ENCODE results near the gene PLEKHH3. TPM values are rescaled to one million over a fixed set of nuclear protein-coding genes. Genes with fewer than 3 reads are reported as not detected.
A peak's percentile ranks its signal among the peaks of the same experiment; 100 is the strongest.
"Not testable (repeated sequence)": the region's sequence is repeated elsewhere in the genome, so short reads cannot be mapped to it uniquely, and the experiment has no call there.

Gene PLEKHH3
- total RNA-seq, 1 experiment from 2014 or later, result 32.2 TPM

- no peaks in the 10 kb centered on the region for H3K9me3 ChIP-seq (ENCODE audit: control insufficient read depth, insufficient read depth, low read depth, low read length)
- ATAC-seq, result no peak
- H3K27me3 ChIP-seq (ENCODE audit: control insufficient read depth, insufficient read depth, low read length), result no peaks in the 10 kb centered on the region
- no peak overlapping the region; the same call in 1 of the 2 replicates for H3K27ac ChIP-seq (ENCODE audit: low read length)
- H3K4me3 ChIP-seq (ENCODE audit: low read depth in 2 of 2, low read length in 2 of 2), result no peak overlapping the region
- H3K36me3 ChIP-seq (ENCODE audit: control insufficient read depth, insufficient read depth, low read length), result no peaks in the 10 kb centered on the region; the same call in 1 of the 2 replicates
- intact Hi-C loops (cut with micrococcal nuclease; ENCODE audit: unreplicated experiment) (no loop called here), in situ Hi-C loops (cut with HindIII; ENCODE audit: low pct_unique_long_range_greater_than_20kb, low sequenced_read_pairs) (no loop called here)
- no peak for DNase-seq (ENCODE audit: low read depth, low spot score)
- ChIA-PET CTCF (no interaction called here), POLR2A (no interaction called here)
- no TSS peak for BruUV-seq (replicated peaks)
- TF ChIP-seq TCF7L2 (IDR thresholded peaks at IDR 0.05; ENCODE audit: low read depth, low read length), result no peak
- no peak for TF ChIP-seq SIN3A (IDR thresholded peaks at IDR 0.05; ENCODE audit: borderline replicate concordance, insufficient read depth, low read depth, low read length)
- peaks cover 23% of the 10 kb centered on the region for H3K4me1 ChIP-seq (ENCODE audit: control insufficient read depth, insufficient read depth, low read length)
Measured at GRCh38 chr17:42669705-42669976, 7.2 kb downstream of the PLEKHH3 start.

- peak; percentile 91 for ATAC-seq
- Histone ChIP-seq H3K9me3 (ENCODE audit: control insufficient read depth, insufficient read depth, low read depth, low read length) (no peaks in the 10 kb centered on the region), H3K36me3 (ENCODE audit: control insufficient read depth, insufficient read depth, low read length) (no peaks in the 10 kb centered on the region), H3K27me3 (ENCODE audit: control insufficient read depth, insufficient read depth, low read length) (no peaks in the 10 kb centered on the region), H3K27ac (ENCODE audit: low read length) (peak overlapping the region; percentile 84), H3K4me3 (ENCODE audit: low read depth in 2 of 2, low read length in 2 of 2) (no peak overlapping the region), H3K4me1 (ENCODE audit: control insufficient read depth, insufficient read depth, low read length) (peaks cover 21% of the 10 kb centered on the region)
- no peak for TF ChIP-seq SIN3A (IDR thresholded peaks at IDR 0.05; ENCODE audit: borderline replicate concordance, insufficient read depth, low read depth, low read length)
- TF ChIP-seq TCF7L2 (IDR thresholded peaks at IDR 0.05; ENCODE audit: low read depth, low read length), result no peak; the same call in 1 of the 2 replicates
- TF ChIP-seq REST (IDR thresholded peaks at IDR 0.05; ENCODE audit: insufficient read depth in 1 of 2, low read depth in 2 of 2, low read length in 1 of 2), result no peak
- no peak for TF ChIP-seq POLR2AphosphoS5 (IDR thresholded peaks at IDR 0.05; ENCODE audit: low read depth, low read length)
- TF ChIP-seq, protein P1, sequence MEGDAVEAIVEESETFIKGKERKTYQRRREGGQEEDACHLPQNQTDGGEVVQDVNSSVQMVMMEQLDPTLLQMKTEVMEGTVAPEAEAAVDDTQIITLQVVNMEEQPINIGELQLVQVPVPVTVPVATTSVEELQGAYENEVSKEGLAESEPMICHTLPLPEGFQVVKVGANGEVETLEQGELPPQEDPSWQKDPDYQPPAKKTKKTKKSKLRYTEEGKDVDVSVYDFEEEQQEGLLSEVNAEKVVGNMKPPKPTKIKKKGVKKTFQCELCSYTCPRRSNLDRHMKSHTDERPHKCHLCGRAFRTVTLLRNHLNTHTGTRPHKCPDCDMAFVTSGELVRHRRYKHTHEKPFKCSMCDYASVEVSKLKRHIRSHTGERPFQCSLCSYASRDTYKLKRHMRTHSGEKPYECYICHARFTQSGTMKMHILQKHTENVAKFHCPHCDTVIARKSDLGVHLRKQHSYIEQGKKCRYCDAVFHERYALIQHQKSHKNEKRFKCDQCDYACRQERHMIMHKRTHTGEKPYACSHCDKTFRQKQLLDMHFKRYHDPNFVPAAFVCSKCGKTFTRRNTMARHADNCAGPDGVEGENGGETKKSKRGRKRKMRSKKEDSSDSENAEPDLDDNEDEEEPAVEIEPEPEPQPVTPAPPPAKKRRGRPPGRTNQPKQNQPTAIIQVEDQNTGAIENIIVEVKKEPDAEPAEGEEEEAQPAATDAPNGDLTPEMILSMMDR (IDR thresholded peaks at IDR 0.05), result no peak
- no TSS peak for BruUV-seq (replicated peaks)
- intact Hi-C loops (cut with micrococcal nuclease; ENCODE audit: unreplicated experiment) (no loop called here), in situ Hi-C loops (cut with HindIII; ENCODE audit: low pct_unique_long_range_greater_than_20kb, low sequenced_read_pairs) (no loop called here)
- DNase-seq (ENCODE audit: low read depth, low spot score), result no peak
- POLR2A ChIA-PET, result interaction anchor here (0.9 kb wide), 1 partner anchor 9 kb away, joined by 6 read pairs; the partner anchor contains the start of gene PLEKHH3
- CTCF ChIA-PET, result interaction anchor here (0.7 kb wide), 1 partner anchor 89 kb away, joined by 3 read pairs; no protein-coding TSS in a partner anchor
Measured at GRCh38 chr17:42667088-42667951, 9.5 kb downstream of the PLEKHH3 start.

GRCh38 chr17:42666126-42666525 lies 10.7 kb downstream of the PLEKHH3 start:
- H3K27me3 ChIP-seq (ENCODE audit: control insufficient read depth, insufficient read depth, low read length); intact Hi-C loops (cut with micrococcal nuclease; ENCODE audit: unreplicated experiment); DNase-seq (ENCODE audit: low read depth, low spot score); POLR2A ChIA-PET; BruUV-seq (replicated peaks); H3K36me3 ChIP-seq (ENCODE audit: control insufficient read depth, insufficient read depth, low read length); H3K4me3 ChIP-seq (ENCODE audit: low read depth in 2 of 2, low read length in 2 of 2); H3K27ac ChIP-seq (ENCODE audit: low read length); H3K9me3 ChIP-seq (ENCODE audit: control insufficient read depth, insufficient read depth, low read depth, low read length); in situ Hi-C loops (cut with HindIII; ENCODE audit: low pct_unique_long_range_greater_than_20kb, low sequenced_read_pairs); ATAC-seq: not testable (repeated sequence)
- CTCF ChIA-PET, result interaction anchor here (0.6 kb wide), 1 partner anchor 33 kb away, joined by 3 read pairs; no protein-coding TSS in a partner anchor
- H3K4me1 ChIP-seq (ENCODE audit: control insufficient read depth, insufficient read depth, low read length), result peaks cover 21% of the 10 kb centered on the region
